Epidermal melanocyte (primary cell): ENCODE results near the gene IP6K2.
"Not testable (repeated sequence)": the region's sequence is repeated elsewhere in the genome, so short reads cannot be mapped to it uniquely, and the experiment has no call there.

ENCODE experiments used
- DNase-seq: peaks from one replicate; pipeline ENCODE4 v3.0.0; 2011; ENCODE audit warnings: low spot score; ENCODE audit not compliant: insufficient read length

Gene IP6K2

GRCh38 chr3:48716982-48717746 is at the start of gene IP6K2:
Gene IP6K2 (minus strand): TSS chr3:48717221. CDS start chr3:48695291, 21,930 bp downstream.
- peak; percentile 93 for DNase-seq

GRCh38 chr3:48765376-48765775 is 48.4 kb upstream of the IP6K2 start:
- DNase-seq = no peak

- no peak for DNase-seq
Measured at GRCh38 chr3:48762816-48763215, 45.8 kb upstream of the IP6K2 start.

GRCh38 chr3:48759991-48760540 is 43.0 kb upstream of the IP6K2 start:
- not testable (repeated sequence) for DNase-seq

- not testable (repeated sequence) for DNase-seq
Measured at GRCh38 chr3:48759531-48759930, 42.5 kb upstream of the IP6K2 start.

- DNase-seq = no peak
Measured at GRCh38 chr3:48759071-48759470, 42.0 kb upstream of the IP6K2 start.

- DNase-seq = no peak
Measured at GRCh38 chr3:48756640-48757039, 39.6 kb upstream of the IP6K2 start.

- no peak for DNase-seq
Measured at GRCh38 chr3:48750856-48751255, 33.8 kb upstream of the IP6K2 start.

GRCh38 chr3:48748754-48749153 is 31.7 kb upstream of the IP6K2 start:
- DNase-seq = no peak

GRCh38 chr3:48747706-48748105 is 30.7 kb upstream of the IP6K2 start:
- DNase-seq = no peak

GRCh38 chr3:48747015-48747615 is 30.1 kb upstream of the IP6K2 start:
- peak; percentile 85 for DNase-seq

- DNase-seq = no peak
Measured at GRCh38 chr3:48743773-48744172, 26.8 kb upstream of the IP6K2 start.

- not testable (repeated sequence) for DNase-seq
Measured at GRCh38 chr3:48741226-48741625, 24.2 kb upstream of the IP6K2 start.

GRCh38 chr3:48739955-48740823 is 23.2 kb upstream of the IP6K2 start:
- DNase-seq = peak; percentile 90

- no peak for DNase-seq
Measured at GRCh38 chr3:48739617-48739954, 22.6 kb upstream of the IP6K2 start.

GRCh38 chr3:48738926-48739616 is 22.1 kb upstream of the IP6K2 start:
- no peak for DNase-seq

GRCh38 chr3:48738144-48738536 is 21.1 kb upstream of the IP6K2 start:
- no peak for DNase-seq

GRCh38 chr3:48735075-48735767 is 18.2 kb upstream of the IP6K2 start:
- DNase-seq = not testable (repeated sequence)

GRCh38 chr3:48734541-48734940 is 17.5 kb upstream of the IP6K2 start:
- not testable (repeated sequence) for DNase-seq

GRCh38 chr3:48733752-48734518 is 16.9 kb upstream of the IP6K2 start:
- DNase-seq = not testable (repeated sequence)
